Measurements from ENCODE around the gene MALRD1.

- TF ChIP-seq, protein P1, sequence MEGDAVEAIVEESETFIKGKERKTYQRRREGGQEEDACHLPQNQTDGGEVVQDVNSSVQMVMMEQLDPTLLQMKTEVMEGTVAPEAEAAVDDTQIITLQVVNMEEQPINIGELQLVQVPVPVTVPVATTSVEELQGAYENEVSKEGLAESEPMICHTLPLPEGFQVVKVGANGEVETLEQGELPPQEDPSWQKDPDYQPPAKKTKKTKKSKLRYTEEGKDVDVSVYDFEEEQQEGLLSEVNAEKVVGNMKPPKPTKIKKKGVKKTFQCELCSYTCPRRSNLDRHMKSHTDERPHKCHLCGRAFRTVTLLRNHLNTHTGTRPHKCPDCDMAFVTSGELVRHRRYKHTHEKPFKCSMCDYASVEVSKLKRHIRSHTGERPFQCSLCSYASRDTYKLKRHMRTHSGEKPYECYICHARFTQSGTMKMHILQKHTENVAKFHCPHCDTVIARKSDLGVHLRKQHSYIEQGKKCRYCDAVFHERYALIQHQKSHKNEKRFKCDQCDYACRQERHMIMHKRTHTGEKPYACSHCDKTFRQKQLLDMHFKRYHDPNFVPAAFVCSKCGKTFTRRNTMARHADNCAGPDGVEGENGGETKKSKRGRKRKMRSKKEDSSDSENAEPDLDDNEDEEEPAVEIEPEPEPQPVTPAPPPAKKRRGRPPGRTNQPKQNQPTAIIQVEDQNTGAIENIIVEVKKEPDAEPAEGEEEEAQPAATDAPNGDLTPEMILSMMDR (IDR thresholded peaks at IDR 0.05): no peak
- no peak for TF ChIP-seq POLR2A (IDR thresholded peaks at IDR 0.05)
Observed at GRCh38 chr10:19290770-19291169, 242.2 kb downstream of the MALRD1 start.
